Heart left ventricle (tissue), 16 donors: ENCODE data around the gene CAMSAP2. TPM values are rescaled to one million over a fixed set of nuclear protein-coding genes. Genes with fewer than 3 reads are reported as not detected.
A peak's percentile ranks its signal among the peaks of the same experiment; 100 is the strongest.

Experiments
- ATAC-seq, 4 donors: fragments of 200-7000 bp; cut with Tn5 transposase; one replicate each; pipeline ENCODE4 v1.9.1; 2020 to 2022; ENCODE audit warnings: moderate library complexity in 4 of 4, mild to moderate bottlenecking in 3 of 4, moderate number of reproducible peaks in 1 of 4
- DNase-seq, 5 donors: peaks; one replicate each; pipeline ENCODE4 v3.0.0-alpha.2; 2020
- H3K27ac ChIP-seq, 12 donors: fragments of 200-600 bp; sonication (generic) in 4 of 12; one replicate each; pipeline versions ENCODE4 v1.5.0 to v1.8.0; 2016 to 2022; ENCODE audit warnings: mild to moderate bottlenecking in 2 of 12
- H3K27me3 ChIP-seq, 9 donors: fragments of 200-600 bp; sonication (generic) in 2 of 9; one replicate each; pipeline versions ENCODE4 v1.5.1 to v1.8.0; 2016 to 2022; ENCODE audit warnings: mild to moderate bottlenecking in 3 of 9
- H3K36me3 ChIP-seq, 9 donors: fragments of 200-600 bp; sonication (generic) in 2 of 9; one replicate each; pipeline versions ENCODE4 v1.5.0 to v1.8.0; 2018 to 2022; ENCODE audit warnings: mild to moderate bottlenecking in 2 of 9
- H3K4me1 ChIP-seq, 12 donors: fragments of 200-600 bp; sonication (generic) in 4 of 12; one replicate each; pipeline versions ENCODE4 v1.5.0 to v1.8.0; 2016 to 2022; ENCODE audit warnings: mild to moderate bottlenecking in 3 of 12
- H3K4me3 ChIP-seq, 12 donors: fragments of 200-600 bp; sonication (generic) in 4 of 12; one replicate each; pipeline versions ENCODE4 v1.5.0 to v1.8.0; 2017 to 2022; ENCODE audit warnings: mild to moderate bottlenecking in 9 of 12, moderate library complexity in 4 of 12
- H3K9me3 ChIP-seq, 12 donors: fragments of 200-600 bp; sonication (generic) in 4 of 12; one replicate each; pipeline versions ENCODE4 v1.5.0 to v1.8.0; 2016 to 2022; ENCODE audit warnings: mild to moderate bottlenecking in 1 of 12
- POLR2A ChIP-seq, 2 donors: fragments of 450-650 bp; IDR thresholded peaks; one replicate each; pipeline ENCODE4 v1.6.1; 2017; ENCODE audit warnings: antibody characterized with exemption in 2 of 2, mild to moderate bottlenecking in 2 of 2, moderate library complexity in 2 of 2
- WGBS, 4 donors: extraction: QIAGEN DNeasy Blood & Tissue Kit in 2 of 4; methylation state at CpG; one replicate each; pipeline versions ENCODE4 v1.1.5 to v1.1.7; 2013 to 2018; 5-methylcytosine and 5-hydroxymethylcytosine counted together
- intact Hi-C, 10 donors: fragments of 100-400 bp; cut with DNase I; formaldehyde crosslinking; loops; one replicate each; pipeline versions ENCODE4 v1.11.1 to v1.14.2; 2022
- polyA plus RNA-seq, 2 donors: library from polyadenylated mRNA; stranded (reverse); fragments of 200-250 nt; gene quantifications; one replicate each; pipeline ENCODE4 v1.2.3, GENCODE V29; 2013
- total RNA-seq, 9 donors: library from RNA; depleted of rRNA in 2 of 9; stranded (reverse); fragments of >200 nt in 2 of 9; fragmentation: NEBNext Ultra II Directional in 3 of 9; extraction: Animal tissue kit (Norgen Biotek cat#: 25700) in 3 of 9; gene quantifications; one replicate each; pipeline versions ENCODE4 v1.1.0 to v1.2.4, GENCODE V29; 2016 to 2023
- TF ChIP-seq, protein P1 (sequence below), 12 donors: fragments of 200-600 bp; sonication (generic) in 4 of 12; IDR thresholded peaks; one replicate each; pipeline versions ENCODE4 v1.5.0 to v1.8.0; 2018 to 2022; ENCODE audit warnings: antibody characterized with exemption in 12 of 12, mild to moderate bottlenecking in 5 of 12
- donor health status: ischemic (EF 13 %, LVEDD 7.1; RV severe dilation, severe dysfunction).
- donor health status: healthy with polysubstance abuse.
- donor health status: DM: no; HTN: yes; CAD: no.
- donor health status: DM: no; HTN: no; CAD: no.
- donor health status: ischemic (EF 25% LVEDD 6.9; RV normal size, moderate dysfunction).
- donor health status: ischemic (EF 25% LVEDD 5.7; RV mildly dilated, moderate dysfunction).
- donor health status: healthy.
- donor health status: DM: yes; HTN: yes; CAD: no.
- donor health status: ischemic (EF 35%, LVEDD 5.7; RV mildly dilated, moderate dysfunction).
- donor health status: nonischemic (EF 11% LVEDD 7.7; RV severe dilation, severe dysfunction).
- donor health status: DM: yes; HTN: yes; CAD: no.
- donor health status: PGD.
- donor health status: ischemic (EF 29% LVEDD 5.4; RV normal size, mild dysfunction).
- donor health status: nonischemic (EF 23%, LVEDD 6.1; RV moderate dilation, normal function).

Gene CAMSAP2
- total and polyA plus RNA-seq, 11 donors: 7.0 to 53.7 (median 36.1) TPM

- Histone ChIP-seq H3K4me3 (peak overlapping the region; percentile 46 to 98 (median 92)), H3K9me3 (no peaks in the 10 kb centered on the region), H3K27me3 (no peaks in the 10 kb centered on the region), H3K36me3 (no peaks in the 10 kb centered on the region), H3K27ac (peak overlapping the region; percentile 98 to 100 (median 100)), H3K4me1 (peaks cover 0 to 40% (median 31%) of the 10 kb centered on the region in 12 donors)
- WGBS, 4 donors: 0 to 1% (median 0%) methylated on average over 32 to 80 of the region's 80 CpGs
- TF ChIP-seq, protein P1, sequence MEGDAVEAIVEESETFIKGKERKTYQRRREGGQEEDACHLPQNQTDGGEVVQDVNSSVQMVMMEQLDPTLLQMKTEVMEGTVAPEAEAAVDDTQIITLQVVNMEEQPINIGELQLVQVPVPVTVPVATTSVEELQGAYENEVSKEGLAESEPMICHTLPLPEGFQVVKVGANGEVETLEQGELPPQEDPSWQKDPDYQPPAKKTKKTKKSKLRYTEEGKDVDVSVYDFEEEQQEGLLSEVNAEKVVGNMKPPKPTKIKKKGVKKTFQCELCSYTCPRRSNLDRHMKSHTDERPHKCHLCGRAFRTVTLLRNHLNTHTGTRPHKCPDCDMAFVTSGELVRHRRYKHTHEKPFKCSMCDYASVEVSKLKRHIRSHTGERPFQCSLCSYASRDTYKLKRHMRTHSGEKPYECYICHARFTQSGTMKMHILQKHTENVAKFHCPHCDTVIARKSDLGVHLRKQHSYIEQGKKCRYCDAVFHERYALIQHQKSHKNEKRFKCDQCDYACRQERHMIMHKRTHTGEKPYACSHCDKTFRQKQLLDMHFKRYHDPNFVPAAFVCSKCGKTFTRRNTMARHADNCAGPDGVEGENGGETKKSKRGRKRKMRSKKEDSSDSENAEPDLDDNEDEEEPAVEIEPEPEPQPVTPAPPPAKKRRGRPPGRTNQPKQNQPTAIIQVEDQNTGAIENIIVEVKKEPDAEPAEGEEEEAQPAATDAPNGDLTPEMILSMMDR (IDR thresholded peaks at IDR 0.05): no peak
- peak in 1 of 2 donors; percentile 91 for TF ChIP-seq POLR2A (IDR thresholded peaks at IDR 0.05)
- intact Hi-C loops: loop anchor here (1.0 to 10.0 kb wide), 11 partner anchors 38 to 118 kb away; partner anchors contain the start of genes DDX59 (in 6 of the 10) and KIF14 (in 3 of the 10)
- peak; percentile 85 to 90 (median 87) for DNase-seq
- ATAC-seq: peak; percentile 54 to 92 (median 88)
Measured at GRCh38 chr1:200738949-200739651, 407 bp downstream of the CAMSAP2 start.

DNA sequence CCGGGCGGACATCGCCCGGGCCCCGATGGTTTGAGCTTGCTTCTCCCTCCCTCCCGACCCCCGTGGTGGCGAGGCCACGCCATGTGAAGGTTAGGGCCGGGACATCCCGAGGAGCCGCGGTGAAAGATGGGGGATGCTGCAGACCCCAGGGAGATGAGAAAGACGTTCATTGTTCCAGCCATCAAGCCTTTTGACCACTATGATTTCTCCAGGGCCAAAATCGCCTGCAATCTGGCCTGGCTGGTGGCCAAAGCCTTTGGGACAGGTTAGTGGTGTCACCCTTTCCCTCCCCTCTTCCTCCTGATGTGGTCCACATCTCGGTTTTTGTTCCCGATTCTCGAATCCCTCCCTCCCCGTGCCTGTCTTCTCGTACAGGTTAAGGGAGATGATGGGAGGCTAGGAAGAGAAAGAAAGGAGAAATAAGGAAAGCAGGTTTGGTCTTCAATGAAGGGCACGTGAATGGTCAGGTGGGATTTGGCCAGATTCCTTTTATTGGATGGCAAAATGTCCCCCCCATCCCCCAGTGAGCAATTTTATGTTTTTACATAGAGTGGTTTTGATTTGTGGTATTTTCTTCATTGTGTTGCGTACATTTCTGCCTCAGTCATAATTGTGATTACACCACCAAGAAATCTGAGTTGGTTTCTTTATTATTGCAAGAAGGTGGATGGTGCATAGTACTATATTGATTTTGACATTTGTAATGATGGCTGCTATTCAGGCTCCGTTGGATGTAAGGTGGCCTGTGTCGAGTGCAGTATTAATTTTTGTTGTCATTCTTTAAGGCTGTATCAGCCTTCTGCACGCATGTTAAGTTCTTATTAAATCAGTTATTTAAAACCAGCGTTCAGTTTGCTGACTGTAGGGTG, 1.2 kb downstream of the CAMSAP2 start:
- ATAC-seq (no peak), DNase-seq (peak in 4 of 5 donors; percentile 34 to 50 (median 46))
- TF ChIP-seq, protein P1 (IDR thresholded peaks at IDR 0.05): no peak
- TF ChIP-seq POLR2A (IDR thresholded peaks at IDR 0.05): no peak
- peak overlapping the region; percentile 46 to 98 (median 92) for H3K4me3 ChIP-seq
- WGBS, 4 donors: 1 to 2% (median 2%) methylated on average over 26 of the region's 26 CpGs
- H3K4me1 ChIP-seq: peaks cover 0 to 47% (median 36%) of the 10 kb centered on the region in 12 donors
- no peaks in the 10 kb centered on the region for H3K36me3 ChIP-seq
- H3K27ac ChIP-seq: peak overlapping the region; percentile 98 to 100 (median 100)
- no peaks in the 10 kb centered on the region for H3K9me3 ChIP-seq
- intact Hi-C loops: loop anchor here (1.0 to 10.0 kb wide), 11 partner anchors 37 to 119 kb away; partner anchors contain the start of genes DDX59 (in 6 of the 10) and KIF14 (in 4 of the 10)
- H3K27me3 ChIP-seq: no peaks in the 10 kb centered on the region

GRCh38 chr1:200740571-200741208, 2.0 kb downstream of the CAMSAP2 start:
- H3K4me1 ChIP-seq: peaks cover 0 to 51% (median 36%) of the 10 kb centered on the region in 12 donors
- intact Hi-C loops: loop anchor here in 2 of 10 donors (5.0 to 10.0 kb wide), 4 partner anchors 37 to 116 kb away; partner anchors contain the start of gene KIF14 (in 1 of the 2)
- H3K27me3 ChIP-seq: no peaks in the 10 kb centered on the region
- WGBS, 4 donors: 4 to 6% (median 5%) methylated on average over 3 of the region's 3 CpGs
- DNase-seq (no peak), ATAC-seq (no peak)
- H3K4me3 ChIP-seq: peak overlapping the region; percentile 46 to 98 (median 92)
- no peaks in the 10 kb centered on the region for H3K9me3 ChIP-seq
- no peak for TF ChIP-seq POLR2A (IDR thresholded peaks at IDR 0.05)
- TF ChIP-seq, protein P1 (IDR thresholded peaks at IDR 0.05): no peak
- peak overlapping the region in 6 of 12 donors; percentile 99 to 100 (median 100) for H3K27ac ChIP-seq
- no peaks in the 10 kb centered on the region for H3K36me3 ChIP-seq
